ENCODE measurements around the gene FMO1. TPM values are rescaled to one million over a fixed set of nuclear protein-coding genes. Genes with fewer than 3 reads are reported as not detected.
"Not testable (repeated sequence)": the region's sequence is repeated elsewhere in the genome, so short reads cannot be mapped to it uniquely, and the experiment has no call there.

Gene FMO1
- total RNA-seq, 1 donor from 2014 or later: not detected

- DNase-seq (ENCODE audit: low read depth in 2 of 2): no peak
These were observed 31.4 kb downstream of the FMO1 start for GRCh38 chr1:171279678-171280077.

GRCh38 chr1:171280599-171280998 lies 32.3 kb downstream of the FMO1 start:
- no peak for DNase-seq (ENCODE audit: low read depth in 2 of 2)

- DNase-seq (ENCODE audit: low read depth in 2 of 2): no peak
These were observed 37.9 kb downstream of the FMO1 start for GRCh38 chr1:171286032-171286705.

- DNase-seq (ENCODE audit: low read depth in 2 of 2): no peak
These were observed 42.3 kb downstream of the FMO1 start for GRCh38 chr1:171290621-171291020.

GRCh38 chr1:171292799-171293198 lies 44.5 kb downstream of the FMO1 start:
- no peak for DNase-seq (ENCODE audit: low read depth in 2 of 2)

- DNase-seq (ENCODE audit: low read depth in 2 of 2): not testable (repeated sequence)
These were observed 47.1 kb downstream of the FMO1 start for GRCh38 chr1:171295383-171295782.

- DNase-seq (ENCODE audit: low read depth in 2 of 2): no peak
These were observed 47.5 kb downstream of the FMO1 start for GRCh38 chr1:171295821-171296220.

GRCh38 chr1:171296897-171297296 lies 48.6 kb downstream of the FMO1 start:
- no peak for DNase-seq (ENCODE audit: low read depth in 2 of 2)

GRCh38 chr1:171298696-171299095 lies 50.4 kb downstream of the FMO1 start:
- no peak for DNase-seq (ENCODE audit: low read depth in 2 of 2)

GRCh38 chr1:171299342-171299741 lies 51.0 kb downstream of the FMO1 start:
- no peak for DNase-seq (ENCODE audit: low read depth in 2 of 2)

GRCh38 chr1:171300401-171300800 lies 52.1 kb downstream of the FMO1 start:
- DNase-seq (ENCODE audit: low read depth in 2 of 2): no peak

GRCh38 chr1:171310661-171311087 lies 62.4 kb downstream of the FMO1 start:
- DNase-seq (ENCODE audit: low read depth in 2 of 2): no peak

- no peak for DNase-seq (ENCODE audit: low read depth in 2 of 2)
These were observed 63.7 kb downstream of the FMO1 start for GRCh38 chr1:171311771-171312558.

GRCh38 chr1:171313319-171313834 lies 65.1 kb downstream of the FMO1 start:
- no peak for DNase-seq (ENCODE audit: low read depth in 2 of 2)

- peak; percentile 95 to 96 for DNase-seq (ENCODE audit: low read depth in 2 of 2)
These were observed 65.6 kb downstream of the FMO1 start, which contains the start of gene FMO4 for GRCh38 chr1:171313835-171314320. TSS of gene FMO4 (plus strand) at chr1:171314183. CDS start at chr1:171319826, 5,643 bp downstream.

GRCh38 chr1:171329251-171329650 lies 81.0 kb downstream of the FMO1 start:
- no peak for DNase-seq (ENCODE audit: low read depth in 2 of 2)

- no peak for DNase-seq (ENCODE audit: low read depth in 2 of 2)
These were observed 85.8 kb downstream of the FMO1 start for GRCh38 chr1:171334024-171334640.

Other genes starting within 250 kb of the FMO1 start
- under 0.01 and 0.13 TPM in 2 replicates for gene FMO3, start 157.6 kb upstream of the FMO1 start, total RNA-seq
- not detected in 2 replicates for gene FMO2, start 63.2 kb upstream of the FMO1 start, total RNA-seq
- 0.51 and 0.63 TPM in 2 replicates for gene FMO4, start 65.7 kb downstream of the FMO1 start, total RNA-seq
- gene PRRC2C, start 237.0 kb downstream of the FMO1 start, total RNA-seq: 30.6 and 42.4 TPM in 2 replicates

All from dermis microvascular lymphatic vessel endothelial cell (primary cell).